H9 (cell line): Measurements from ENCODE around the gene TNRC18. TPM values are rescaled to one million over a fixed set of nuclear protein-coding genes. Genes with fewer than 3 reads are reported as not detected.
"Not testable (repeated sequence)": the region's sequence is repeated elsewhere in the genome, so short reads cannot be mapped to it uniquely, and the experiment has no call there.

Experiments
- DNase-seq: peaks from one replicate; pipeline ENCODE4 v3.0.0-alpha.2; 2017
- H2AFZ ChIP-seq: one replicate; pipeline ENCODE4 v1.6.1; 2013; ENCODE audit warnings: mild to moderate bottlenecking, low read length, control low read depth, moderate library complexity
- H2AK5ac ChIP-seq: 2 replicates; pipeline ENCODE4 v1.6.1; 2013; ENCODE audit warnings: low read length, control low read depth, mixed read lengths; ENCODE audit not compliant: insufficient read length
- H2BK120ac ChIP-seq: one replicate; pipeline ENCODE4 v1.6.1; 2013; ENCODE audit warnings: low read depth, mild to moderate bottlenecking, low read length, control low read depth, inconsistent platforms; ENCODE audit not compliant: poor library complexity, severe bottlenecking
- H2BK12ac ChIP-seq: 2 replicates; pipeline ENCODE4 v1.6.1; 2013; ENCODE audit warnings: low read length, control low read depth, mixed read lengths, low read depth; ENCODE audit not compliant: insufficient read length
- H2BK15ac ChIP-seq: 2 replicates; pipeline ENCODE4 v1.6.1; 2013; ENCODE audit warnings: low read depth, low read length, control low read depth
- H2BK20ac ChIP-seq: one replicate; pipeline ENCODE4 v1.6.1; 2013; ENCODE audit warnings: low read depth, mild to moderate bottlenecking, low read length, control low read depth, inconsistent platforms; ENCODE audit not compliant: poor library complexity, severe bottlenecking
- H2BK5ac ChIP-seq: 2 replicates; pipeline ENCODE4 v1.6.1; 2013; ENCODE audit warnings: low read length, control low read depth, mixed read lengths; ENCODE audit not compliant: insufficient read length
- H3K14ac ChIP-seq: 2 replicates; pipeline ENCODE4 v1.6.1; 2013; ENCODE audit warnings: low read length, control low read depth; ENCODE audit not compliant: insufficient read depth
- H3K18ac ChIP-seq: 2 replicates; pipeline ENCODE4 v1.6.1; 2013; ENCODE audit warnings: low read depth, mild to moderate bottlenecking, mixed read lengths, low read length, control low read depth; ENCODE audit not compliant: insufficient read length
- H3K23ac ChIP-seq: 2 replicates; pipeline ENCODE4 v1.6.1; 2013; ENCODE audit warnings: low read length, control low read depth, mixed read lengths, low read depth; ENCODE audit not compliant: insufficient read length
- H3K23me2 ChIP-seq: 2 replicates; pipeline ENCODE4 v1.6.1; 2013; ENCODE audit warnings: low read depth, mild to moderate bottlenecking, mixed read lengths, low read length, control low read depth; ENCODE audit not compliant: insufficient read length, poor library complexity, severe bottlenecking
- H3K27ac ChIP-seq: 2 replicates; pipeline ENCODE4 v1.5.1; 2013; ENCODE audit warnings: low read length, control low read depth, mixed read lengths, low read depth; ENCODE audit not compliant: insufficient read length
- H3K27me3 ChIP-seq: 2 replicates; pipeline ENCODE4 v1.6.1; 2013; ENCODE audit warnings: low read length, control low read depth, inconsistent platforms; ENCODE audit not compliant: insufficient read depth
- H3K4ac ChIP-seq: 2 replicates; pipeline ENCODE4 v1.6.1; 2013; ENCODE audit warnings: low read depth, mild to moderate bottlenecking, control low read depth, inconsistent platforms, low read length, moderate library complexity
- H3K4me1 ChIP-seq: 2 replicates; pipeline ENCODE4 v1.6.1; 2013; ENCODE audit warnings: low read length, control low read depth, inconsistent platforms; ENCODE audit not compliant: insufficient read depth
- H3K4me2 ChIP-seq: 2 replicates; pipeline ENCODE4 v1.6.1; 2013; ENCODE audit warnings: low read length, control low read depth, mixed read lengths; ENCODE audit not compliant: insufficient read length, insufficient read depth
- H3K56ac ChIP-seq: 2 replicates; pipeline ENCODE4 v1.6.1; 2013; ENCODE audit warnings: low read depth, mild to moderate bottlenecking, mixed read lengths, low read length, control low read depth; ENCODE audit not compliant: insufficient read length
- H3K79me1 ChIP-seq: 2 replicates; pipeline ENCODE4 v1.6.1; 2013; ENCODE audit warnings: low read depth, mild to moderate bottlenecking, moderate library complexity, low read length, control low read depth, inconsistent platforms; ENCODE audit not compliant: insufficient read depth, poor library complexity, severe bottlenecking
- H3K79me2 ChIP-seq: 2 replicates; pipeline ENCODE4 v1.6.1; 2013; ENCODE audit warnings: low read length, control low read depth, inconsistent platforms; ENCODE audit not compliant: insufficient read depth
- H3K9ac ChIP-seq: 2 replicates; pipeline ENCODE4 v1.6.1; 2013; ENCODE audit warnings: low read length, control low read depth, mixed read lengths; ENCODE audit not compliant: insufficient read length; ENCODE audit errors: extremely low read depth
- H3K9me3 ChIP-seq: one replicate; pipeline ENCODE4 v1.6.1; 2013; ENCODE audit warnings: low read depth, low read length, inconsistent platforms; ENCODE audit not compliant: control insufficient read depth
- H3T11ph ChIP-seq: one replicate; pipeline ENCODE4 v1.6.1; 2013; ENCODE audit warnings: mild to moderate bottlenecking, low read length, control low read depth, inconsistent platforms
- H4K20me1 ChIP-seq: one replicate; pipeline ENCODE4 v1.6.1; 2013; ENCODE audit not compliant: control insufficient read depth, insufficient read length, insufficient read depth
- H4K5ac ChIP-seq: 2 replicates; pipeline ENCODE4 v1.6.1; 2013; ENCODE audit warnings: low read depth, mild to moderate bottlenecking, mixed read lengths, low read length, control low read depth; ENCODE audit not compliant: insufficient read length
- H4K8ac ChIP-seq: replicated peaks from 2 replicates; pipeline ENCODE4 v1.6.1; 2013; ENCODE audit warnings: low read length, control low read depth, mixed read lengths, low read depth; ENCODE audit not compliant: insufficient read length
- H4K91ac ChIP-seq: 2 replicates; pipeline ENCODE4 v1.6.1; 2013; ENCODE audit warnings: low read depth, mild to moderate bottlenecking, moderate library complexity, mixed read lengths, low read length, control low read depth; ENCODE audit not compliant: insufficient read length
- H3K27ac Mint-ChIP-seq, 3 experiments: 2 replicates in 2 of 3; 3 replicates in 1 of 3; pipeline ENCODE4 v1.8.0; 2020 to 2021; ENCODE audit warnings: mixed read lengths in 3 of 3, mild to moderate bottlenecking in 1 of 3, moderate library complexity in 1 of 3
- H3K27me3 Mint-ChIP-seq: 2 replicates; pipeline ENCODE4 v1.8.0; 2021; ENCODE audit warnings: low read depth, mild to moderate bottlenecking, moderate library complexity, mixed read lengths
- H3K36me3 Mint-ChIP-seq, 3 experiments: 2 replicates in 2 of 3; 3 replicates in 1 of 3; pipeline ENCODE4 v1.8.0; 2020 to 2021; ENCODE audit warnings: low read depth in 3 of 3, mixed read lengths in 3 of 3; ENCODE audit not compliant: insufficient read depth in 1 of 3
- H3K4me1 Mint-ChIP-seq, 2 experiments: 2 replicates each; pipeline ENCODE4 v1.8.0; 2020; ENCODE audit warnings: mixed read lengths in 2 of 2
- H3K4me3 Mint-ChIP-seq, 2 experiments: 2 replicates in 1 of 2; 3 replicates in 1 of 2; pipeline ENCODE4 v1.8.0; 2020 to 2021; ENCODE audit warnings: mild to moderate bottlenecking in 2 of 2, mixed read lengths in 2 of 2, moderate library complexity in 1 of 2
- H3K9me3 Mint-ChIP-seq, 2 experiments: 2 replicates in 1 of 2; 3 replicates in 1 of 2; pipeline ENCODE4 v1.8.0; 2020; ENCODE audit warnings: mild to moderate bottlenecking in 2 of 2, mixed read lengths in 2 of 2, moderate library complexity in 1 of 2
- WGBS: extraction: QIAGEN DNeasy Blood & Tissue Kit; methylation state at CpG from one replicate; pipeline ENCODE4 v1.1.7; 2013; ENCODE audit warnings: missing lambda C conversion rate, low lambda C conversion rate, mixed read lengths; ENCODE audit not compliant: insufficient read length; ENCODE audit errors: extremely low coverage; 5-methylcytosine and 5-hydroxymethylcytosine counted together
- total RNA-seq: library from RNA; stranded (reverse); gene quantifications from 2 replicates; pipeline ENCODE4 v1.2.1, GENCODE V29; 2021
- TF ChIP-seq, protein P1 (sequence below): fragments of 200-600 bp; sonication (generic); conservative IDR thresholded peaks from 3 replicates; pipeline ENCODE4 v1.8.0; 2021; ENCODE audit warnings: antibody characterized with exemption, mild to moderate bottlenecking

Gene TNRC18
- total RNA-seq, 1 experiment from 2014 or later, result 21.2 TPM

DNA sequence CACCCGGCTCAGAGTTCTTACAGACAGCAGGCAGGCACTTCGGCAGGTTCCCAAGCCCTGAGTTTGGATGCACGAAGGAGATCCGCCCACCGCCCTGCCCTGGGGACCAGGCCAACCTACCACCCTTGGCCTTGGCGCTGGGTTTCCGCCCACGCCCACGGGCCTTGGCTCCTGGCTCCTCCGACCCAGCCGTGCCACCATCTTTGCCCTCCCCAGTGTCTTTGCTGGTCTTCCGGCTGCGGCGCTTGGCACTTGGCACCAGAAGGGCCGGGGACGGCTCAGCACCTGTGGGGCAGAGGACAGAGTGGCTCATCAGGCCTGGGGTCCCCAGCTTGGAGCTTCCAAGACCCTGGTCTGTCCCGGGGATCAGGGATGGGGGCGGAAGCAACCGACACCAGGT, 108.8 kb downstream of the TNRC18 start:
- Histone ChIP-seq H2BK12ac (no peak overlapping the region), H2BK5ac (no peak overlapping the region), H3K18ac (no peak overlapping the region), H3K79me2 (no peaks in the 10 kb centered on the region), H3K27ac (no peak overlapping the region), H2BK15ac (no peak overlapping the region), H3K23ac (no peak overlapping the region), H3K27me3 (no peaks in the 10 kb centered on the region), H3K79me1 (no peaks in the 10 kb centered on the region), H4K91ac (no peak overlapping the region), H4K8ac (no peak overlapping the region), H2BK20ac (no peak overlapping the region), H4K20me1 (no peaks in the 10 kb centered on the region), H3K56ac (no peak overlapping the region), H3K9ac (no peak overlapping the region), H3K9me3 (no peaks in the 10 kb centered on the region), H3K14ac (peak overlapping the region; percentile 17; the same call in 1 of the 2 replicates), H2BK120ac (no peak overlapping the region), H2AFZ (no peak overlapping the region), H2AK5ac (no peak overlapping the region), H3K4me2 (no peak overlapping the region), H3K4ac (no peak overlapping the region), H3K23me2 (no peaks in the 10 kb centered on the region), H3K4me1 (no peaks in the 10 kb centered on the region), H4K5ac (no peak overlapping the region), H3T11ph (no peak overlapping the region)
- Mint-ChIP-seq H3K4me3 (no peak overlapping the region), H3K27me3 (peaks cover 2% of the 10 kb centered on the region; the same call in 1 of the 2 replicates), H3K36me3 (peaks cover 2 to 26% (median 11%) of the 10 kb centered on the region in 3 experiments; a peak in 5 of 7 replicates), H3K4me1 (no peaks in the 10 kb centered on the region), H3K9me3 (peaks cover 14 to 18% of the 10 kb centered on the region in 2 experiments), H3K27ac (no peak overlapping the region)
- WGBS, result no CpG with 5 or more reads among the region's 19 CpGs
- TF ChIP-seq, protein P1, sequence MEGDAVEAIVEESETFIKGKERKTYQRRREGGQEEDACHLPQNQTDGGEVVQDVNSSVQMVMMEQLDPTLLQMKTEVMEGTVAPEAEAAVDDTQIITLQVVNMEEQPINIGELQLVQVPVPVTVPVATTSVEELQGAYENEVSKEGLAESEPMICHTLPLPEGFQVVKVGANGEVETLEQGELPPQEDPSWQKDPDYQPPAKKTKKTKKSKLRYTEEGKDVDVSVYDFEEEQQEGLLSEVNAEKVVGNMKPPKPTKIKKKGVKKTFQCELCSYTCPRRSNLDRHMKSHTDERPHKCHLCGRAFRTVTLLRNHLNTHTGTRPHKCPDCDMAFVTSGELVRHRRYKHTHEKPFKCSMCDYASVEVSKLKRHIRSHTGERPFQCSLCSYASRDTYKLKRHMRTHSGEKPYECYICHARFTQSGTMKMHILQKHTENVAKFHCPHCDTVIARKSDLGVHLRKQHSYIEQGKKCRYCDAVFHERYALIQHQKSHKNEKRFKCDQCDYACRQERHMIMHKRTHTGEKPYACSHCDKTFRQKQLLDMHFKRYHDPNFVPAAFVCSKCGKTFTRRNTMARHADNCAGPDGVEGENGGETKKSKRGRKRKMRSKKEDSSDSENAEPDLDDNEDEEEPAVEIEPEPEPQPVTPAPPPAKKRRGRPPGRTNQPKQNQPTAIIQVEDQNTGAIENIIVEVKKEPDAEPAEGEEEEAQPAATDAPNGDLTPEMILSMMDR, result no peak
- DNase-seq, result no peak

DNA sequence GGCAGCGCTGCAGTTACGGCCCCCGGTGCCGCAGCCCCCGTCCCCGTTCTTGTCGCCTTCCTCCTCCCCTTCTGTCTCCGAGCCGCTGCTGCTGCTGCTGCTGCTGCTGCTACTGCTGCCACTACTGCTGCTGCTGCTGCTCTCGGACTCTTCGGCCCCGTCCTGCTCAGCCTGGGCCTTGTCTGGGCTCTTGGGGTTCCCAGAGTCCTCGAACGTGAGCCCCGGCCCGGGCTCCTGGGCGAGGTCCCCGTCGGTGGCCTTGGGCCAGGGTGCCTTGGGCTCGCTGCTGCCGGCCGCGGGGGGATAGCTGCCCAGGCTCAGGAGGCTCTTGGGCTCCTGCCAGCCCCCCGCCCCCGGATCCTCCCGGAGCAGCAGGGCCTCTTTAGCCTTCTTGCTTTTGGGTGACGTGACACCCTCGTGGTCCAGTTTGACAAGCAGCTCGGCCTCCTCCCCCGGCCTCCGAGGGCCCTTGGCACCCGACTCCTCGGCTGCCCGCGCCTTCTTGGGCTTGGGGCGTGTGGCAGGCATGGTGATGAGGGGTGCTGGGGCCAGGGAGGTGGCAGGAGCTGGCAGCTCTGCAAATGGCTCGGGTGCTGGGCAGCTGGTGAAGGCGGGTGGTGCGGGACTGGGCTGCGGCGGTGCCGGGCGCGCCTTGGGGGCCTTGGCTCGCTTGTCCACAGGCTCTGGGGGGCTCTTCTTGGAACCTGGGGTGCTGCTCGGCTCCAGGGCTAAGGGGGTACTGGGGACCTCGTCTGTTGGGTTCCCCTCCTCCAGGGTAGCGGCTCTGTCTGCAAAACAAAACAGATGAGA, 110.4 kb downstream of the TNRC18 start:
- H3K4me3 Mint-ChIP-seq, H3K23me2 ChIP-seq, DNase-seq, H3K56ac ChIP-seq, H3K4me1 Mint-ChIP-seq, H4K20me1 ChIP-seq, H4K5ac ChIP-seq, H2BK12ac ChIP-seq, H2AFZ ChIP-seq, H3K79me2 ChIP-seq, H3K27me3 ChIP-seq, H3K4ac ChIP-seq, H2BK5ac ChIP-seq, H2BK15ac ChIP-seq, H2BK120ac ChIP-seq, H3K23ac ChIP-seq, H2AK5ac ChIP-seq, H3K9me3 ChIP-seq, H4K91ac ChIP-seq, H3K9me3 Mint-ChIP-seq, H3K4me2 ChIP-seq, H3K18ac ChIP-seq, H3K79me1 ChIP-seq, H3K14ac ChIP-seq, H3T11ph ChIP-seq, H3K27ac ChIP-seq, H3K4me1 ChIP-seq, H4K8ac ChIP-seq, H2BK20ac ChIP-seq, H3K9ac ChIP-seq, H3K27me3 Mint-ChIP-seq: not testable (repeated sequence)
- WGBS, result no CpG with 5 or more reads among the region's 48 CpGs
- peaks cover 2 to 10% (median 4%) of the 10 kb centered on the region in 3 experiments; a peak in 5 of 7 replicates for H3K36me3 Mint-ChIP-seq
- H3K27ac Mint-ChIP-seq, result peak overlapping the region in 1 of 3 experiments; percentile 22; a peak in 1 of 7 replicates
